A549 (cell line): ENCODE measurements around the gene ITPKB.

Source experiments
- HEYL ChIP-seq: fragments of 250-450 bp; sonication (Bioruptor Pico); IDR thresholded peaks from 2 replicates; pipeline ENCODE4 v1.8.0; 2021; ENCODE audit warnings: mild to moderate bottlenecking, moderate library complexity
- ZFP36 ChIP-seq: fragments of 450-650 bp; IDR thresholded peaks from 2 replicates; pipeline ENCODE4 v1.6.1; 2014; ENCODE audit warnings: borderline replicate concordance; ENCODE audit not compliant: partially characterized antibody
- TF ChIP-seq, protein P1 (sequence below): fragments of >200 bp; sonication (Bioruptor Twin); formaldehyde crosslinking; IDR thresholded peaks from 3 replicates; pipeline ENCODE4 v1.5.1; 2016

DNA sequence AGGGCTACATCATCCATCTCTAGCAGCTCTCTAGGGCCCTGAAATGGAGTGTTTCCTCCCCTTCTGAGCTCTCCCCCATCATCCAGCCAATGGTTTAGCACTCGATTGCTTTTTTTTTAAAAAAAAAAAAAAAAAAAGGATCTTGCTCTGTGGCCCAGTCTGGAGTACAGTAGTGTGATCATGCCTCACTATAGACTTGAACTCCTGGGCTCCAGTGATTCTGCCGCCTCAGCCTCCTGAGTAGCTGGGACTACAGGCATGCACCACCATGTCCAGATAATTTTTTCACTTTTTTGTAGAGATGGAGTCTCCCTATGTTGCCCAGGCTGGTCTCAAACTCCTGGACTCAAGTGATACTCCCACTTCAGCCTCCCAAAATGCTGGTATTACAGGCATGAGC lies 12.1 kb upstream of the ITPKB start:
- TF ChIP-seq, protein P1, sequence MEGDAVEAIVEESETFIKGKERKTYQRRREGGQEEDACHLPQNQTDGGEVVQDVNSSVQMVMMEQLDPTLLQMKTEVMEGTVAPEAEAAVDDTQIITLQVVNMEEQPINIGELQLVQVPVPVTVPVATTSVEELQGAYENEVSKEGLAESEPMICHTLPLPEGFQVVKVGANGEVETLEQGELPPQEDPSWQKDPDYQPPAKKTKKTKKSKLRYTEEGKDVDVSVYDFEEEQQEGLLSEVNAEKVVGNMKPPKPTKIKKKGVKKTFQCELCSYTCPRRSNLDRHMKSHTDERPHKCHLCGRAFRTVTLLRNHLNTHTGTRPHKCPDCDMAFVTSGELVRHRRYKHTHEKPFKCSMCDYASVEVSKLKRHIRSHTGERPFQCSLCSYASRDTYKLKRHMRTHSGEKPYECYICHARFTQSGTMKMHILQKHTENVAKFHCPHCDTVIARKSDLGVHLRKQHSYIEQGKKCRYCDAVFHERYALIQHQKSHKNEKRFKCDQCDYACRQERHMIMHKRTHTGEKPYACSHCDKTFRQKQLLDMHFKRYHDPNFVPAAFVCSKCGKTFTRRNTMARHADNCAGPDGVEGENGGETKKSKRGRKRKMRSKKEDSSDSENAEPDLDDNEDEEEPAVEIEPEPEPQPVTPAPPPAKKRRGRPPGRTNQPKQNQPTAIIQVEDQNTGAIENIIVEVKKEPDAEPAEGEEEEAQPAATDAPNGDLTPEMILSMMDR, result no peak
- TF ChIP-seq ZFP36 (no peak), HEYL (CRISPR knock-in tag) (no peak)
